T-cell (primary cell): ENCODE results near the gene UNC80. TPM values are rescaled to one million over a fixed set of nuclear protein-coding genes. Genes with fewer than 3 reads are reported as not detected.

Experiments
- ATAC-seq, 4 experiments: fragments of 200-7000 bp in 3 of 4; fragments of 150-1000 bp in 1 of 4; cut with Tn5 transposase; replicated peaks in 1 of 4; 1 replicate in 3 of 4; 2 replicates in 1 of 4; pipeline ENCODE4 v1.10.0; 2021; ENCODE audit warnings: moderate library complexity in 3 of 4, mild to moderate bottlenecking in 2 of 4, moderate number of reproducible peaks in 1 of 4
- CTCF ChIA-PET, 2 donors: fragments of 300-600 bp; sonication (Branson Sonifier 250); formaldehyde crosslinking; loops; one replicate each; lab custom pipeline; 2022; ENCODE audit warnings: antibody characterized with exemption in 2 of 2; lab: Charles Lee
- POLR2A ChIA-PET, 2 donors: fragments of 300-600 bp; sonication (Branson Sonifier 250); formaldehyde crosslinking; loops; one replicate each; lab custom pipeline; 2022; ENCODE audit warnings: antibody characterized with exemption in 2 of 2; lab: Charles Lee
- DNase-seq, 35 experiments: peaks; one replicate each; pipeline versions ENCODE4 v3.0.0 to v3.0.0-alpha.2; 2013 to 2023
- H3K27ac ChIP-seq: one replicate; pipeline ENCODE4 v1.5.1; 2013; ENCODE audit warnings: low read length
- H3K27me3 ChIP-seq, 2 experiments: replicated peaks in 1 of 2; 1 replicate in 1 of 2; 2 replicates in 1 of 2; pipeline versions ENCODE4 v1.6.1 to v1.7.0; 2013; ENCODE audit warnings: low read length in 1 of 2, mixed read lengths in 1 of 2; ENCODE audit not compliant: control insufficient read depth in 2 of 2, insufficient read depth in 2 of 2; ENCODE audit errors: extremely low read depth in 1 of 2
- H3K36me3 ChIP-seq, 2 donors: 1 replicate in 1 of 2; 2 replicates in 1 of 2; pipeline versions ENCODE4 v1.6.1 to v1.7.0; 2013; ENCODE audit warnings: low read length in 1 of 2; ENCODE audit not compliant: control insufficient read depth in 2 of 2, insufficient read depth in 1 of 2; ENCODE audit errors: extremely low read depth in 1 of 2
- H3K4me1 ChIP-seq, 2 experiments: 1 replicate in 1 of 2; 2 replicates in 1 of 2; pipeline versions ENCODE4 v1.6.1 to v1.7.0; 2013; ENCODE audit warnings: low read length in 2 of 2, mixed read lengths in 1 of 2; ENCODE audit not compliant: insufficient read depth in 2 of 2, control insufficient read depth in 1 of 2; ENCODE audit errors: extremely low read depth in 1 of 2
- H3K4me3 ChIP-seq, 2 donors: 1 replicate in 1 of 2; 2 replicates in 1 of 2; pipeline versions ENCODE4 v1.5.1 to v1.7.0; 2013; ENCODE audit warnings: mild to moderate bottlenecking in 2 of 2, low read length in 1 of 2, moderate library complexity in 1 of 2; ENCODE audit not compliant: control insufficient read depth in 1 of 2; ENCODE audit errors: extremely low read depth in 1 of 2
- H3K9me3 ChIP-seq: 2 replicates; pipeline ENCODE4 v1.7.0; 2013
- H3K27ac Mint-ChIP-seq, 2 donors: one replicate each; pipeline ENCODE4 v1.8.0; 2020 to 2021; ENCODE audit warnings: mild to moderate bottlenecking in 2 of 2, mixed read lengths in 2 of 2
- H3K27me3 Mint-ChIP-seq, 2 donors: one replicate each; pipeline ENCODE4 v1.8.0; 2021 to 2022; ENCODE audit warnings: mixed read lengths in 2 of 2
- H3K36me3 Mint-ChIP-seq: one replicate; pipeline ENCODE4 v1.8.0; 2021; ENCODE audit warnings: mixed read lengths
- H3K4me1 Mint-ChIP-seq, 3 donors: one replicate each; pipeline ENCODE4 v1.8.0; 2020 to 2022; ENCODE audit warnings: mixed read lengths in 3 of 3, mild to moderate bottlenecking in 1 of 3
- H3K4me3 Mint-ChIP-seq, 3 donors: one replicate each; pipeline ENCODE4 v1.8.0; 2020 to 2022; ENCODE audit warnings: mild to moderate bottlenecking in 3 of 3, mixed read lengths in 3 of 3, moderate library complexity in 3 of 3
- H3K9me3 Mint-ChIP-seq, 3 donors: one replicate each; pipeline ENCODE4 v1.8.0; 2020 to 2022; ENCODE audit warnings: mixed read lengths in 3 of 3
- whole genome bisulfite sequencing: methylation state at CpG from one replicate; pipeline ENCODE4 v1.1.5; 2013; ENCODE audit warnings: missing lambda C conversion rate; ENCODE audit not compliant: insufficient coverage; 5-methylcytosine and 5-hydroxymethylcytosine counted together
- total RNA-seq, 35 experiments: library from RNA in 6 of 35; stranded (reverse) in 6 of 35; fragments of 120-200 nt in 1 of 35; gene quantifications; one replicate each; pipeline versions ENCODE4 v1.2.1 to v1.2.4 and lab custom pipeline; 2013 to 2026

The UNC80 gene
- total RNA-seq, 5 donors from 2014 or later (not counting 1 experiment from before 2014, with no cell fraction given) = 0.09 TPM; not detected in 4

- H3K4me3 ChIP-seq = no peak overlapping the region
- ATAC-seq (peak in 3 of 4 experiments; percentile 47 to 61 (median 50)), DNase-seq (peak in 22 of 35 experiments; percentile 1 to 50 (median 10))
- Mint-ChIP-seq H3K9me3 (no peaks in the 10 kb centered on the region), H3K36me3 (no peaks in the 10 kb centered on the region), H3K4me3 (no peak overlapping the region), H3K4me1 (no peaks in the 10 kb centered on the region), H3K27me3 (peaks cover 2 to 3% of the 10 kb centered on the region in 2 donors), H3K27ac (no peak overlapping the region)
- CTCF ChIA-PET = interaction anchor here (0.5 to 1.3 kb wide), 10 partner anchors 8 to 626 kb away, joined by 3 to 6 read pairs (median 3); partner anchors contain the start of gene KANSL1L (in 1 of the 2)
- H3K9me3 ChIP-seq = no peaks in the 10 kb centered on the region
- no peaks in the 10 kb centered on the region for H3K4me1 ChIP-seq
- peaks cover 0 to 2% of the 10 kb centered on the region in 2 experiments for H3K27me3 ChIP-seq
- WGBS = no CpG with 5 or more reads among the region's 4 CpGs
- no peak overlapping the region for H3K27ac ChIP-seq
- POLR2A ChIA-PET = no interaction called here
- H3K36me3 ChIP-seq = no peaks in the 10 kb centered on the region
Measured at GRCh38 chr2:209960676-209961630, 189.3 kb downstream of the UNC80 start.

- no peak overlapping the region for H3K4me3 ChIP-seq
- Mint-ChIP-seq H3K4me1 (no peaks in the 10 kb centered on the region), H3K27ac (no peak overlapping the region), H3K27me3 (peaks cover 3 to 9% of the 10 kb centered on the region in 2 donors), H3K9me3 (no peaks in the 10 kb centered on the region), H3K36me3 (no peaks in the 10 kb centered on the region), H3K4me3 (no peak overlapping the region)
- H3K9me3 ChIP-seq = no peaks in the 10 kb centered on the region
- ChIA-PET POLR2A (interaction anchor here in 1 of 2 donors (0.7 kb wide), 1 partner anchor 163 kb away, joined by 4 read pairs; no protein-coding TSS in a partner anchor), CTCF (interaction anchor here in 1 of 2 donors (1.3 kb wide), 1 partner anchor 233 kb away, joined by 3 read pairs; no protein-coding TSS in a partner anchor)
- H3K27me3 ChIP-seq = no peaks in the 10 kb centered on the region
- 80% methylated on average over 1 of the region's 2 CpGs for whole genome bisulfite sequencing
- no peaks in the 10 kb centered on the region for H3K4me1 ChIP-seq
- no peak for ATAC-seq
- no peaks in the 10 kb centered on the region for H3K36me3 ChIP-seq
- H3K27ac ChIP-seq = no peak overlapping the region
- no peak for DNase-seq
Measured at GRCh38 chr2:209965723-209966122, 194.1 kb downstream of the UNC80 start.

- POLR2A ChIA-PET = no interaction called here
- WGBS = no CpG with 5 or more reads among the region's 4 CpGs
- no peak overlapping the region for H3K27ac Mint-ChIP-seq
- no peak overlapping the region for H3K4me3 ChIP-seq
- H3K36me3 Mint-ChIP-seq = no peaks in the 10 kb centered on the region
- DNase-seq (no peak), ATAC-seq (no peak)
- no peak overlapping the region for H3K27ac ChIP-seq
- H3K4me1 Mint-ChIP-seq = no peaks in the 10 kb centered on the region
- H3K4me1 ChIP-seq = no peaks in the 10 kb centered on the region
- no peaks in the 10 kb centered on the region for H3K9me3 Mint-ChIP-seq
- H3K4me3 Mint-ChIP-seq = no peak overlapping the region
- peaks cover 18 to 19% of the 10 kb centered on the region in 2 donors for H3K27me3 Mint-ChIP-seq
- no peaks in the 10 kb centered on the region for H3K36me3 ChIP-seq
- no peaks in the 10 kb centered on the region for H3K9me3 ChIP-seq
- no peaks in the 10 kb centered on the region for H3K27me3 ChIP-seq
- CTCF ChIA-PET = interaction anchor here (0.6 to 1.2 kb wide), 4 partner anchors 9 to 229 kb away, joined by 3 to 4 read pairs (median 3); no protein-coding TSS in a partner anchor
Measured at GRCh38 chr2:209969692-209970091, 198.1 kb downstream of the UNC80 start.

GRCh38 chr2:209970271-209970670 is 198.6 kb downstream of the UNC80 start:
- H3K4me3 ChIP-seq = no peak overlapping the region
- ATAC-seq (no peak), DNase-seq (no peak)
- no peak overlapping the region for H3K27ac Mint-ChIP-seq
- ChIA-PET CTCF (interaction anchor here in 1 of 2 donors (0.7 kb wide), 1 partner anchor 10 kb away, joined by 3 read pairs; no protein-coding TSS in a partner anchor), POLR2A (no interaction called here)
- no peaks in the 10 kb centered on the region for H3K36me3 ChIP-seq
- H3K4me1 ChIP-seq = no peaks in the 10 kb centered on the region
- no peaks in the 10 kb centered on the region for H3K27me3 ChIP-seq
- H3K27ac ChIP-seq = no peak overlapping the region
- H3K36me3 Mint-ChIP-seq = no peaks in the 10 kb centered on the region
- peaks cover 18 to 19% of the 10 kb centered on the region in 2 donors for H3K27me3 Mint-ChIP-seq
- no peaks in the 10 kb centered on the region for H3K4me1 Mint-ChIP-seq
- no CpG with 5 or more reads among the region's 2 CpGs for WGBS
- H3K9me3 Mint-ChIP-seq = no peaks in the 10 kb centered on the region
- no peak overlapping the region for H3K4me3 Mint-ChIP-seq
- H3K9me3 ChIP-seq = no peaks in the 10 kb centered on the region

GRCh38 chr2:209970711-209971110 is 199.1 kb downstream of the UNC80 start:
- no peaks in the 10 kb centered on the region for H3K27me3 ChIP-seq
- Mint-ChIP-seq H3K4me3 (no peak overlapping the region), H3K27me3 (peaks cover 18 to 19% of the 10 kb centered on the region in 2 donors), H3K36me3 (no peaks in the 10 kb centered on the region), H3K27ac (no peak overlapping the region), H3K4me1 (no peaks in the 10 kb centered on the region), H3K9me3 (no peaks in the 10 kb centered on the region)
- no peaks in the 10 kb centered on the region for H3K9me3 ChIP-seq
- no peak overlapping the region for H3K4me3 ChIP-seq
- DNase-seq = no peak
- CTCF ChIA-PET = interaction anchor here in 1 of 2 donors (0.7 to 1.3 kb wide), 3 partner anchors 9 to 14 kb away, joined by 3 read pairs; no protein-coding TSS in a partner anchor
- H3K27ac ChIP-seq = no peak overlapping the region
- 59% methylated on average over 3 of the region's 4 CpGs for WGBS
- POLR2A ChIA-PET = interaction anchor here in 1 of 2 donors (0.5 kb wide), 1 partner anchor 99 kb away, joined by 5 read pairs; no protein-coding TSS in a partner anchor
- no peaks in the 10 kb centered on the region for H3K4me1 ChIP-seq
- no peak for ATAC-seq
- no peaks in the 10 kb centered on the region for H3K36me3 ChIP-seq

GRCh38 chr2:209973328-209973727 is 201.7 kb downstream of the UNC80 start:
- Histone ChIP-seq H3K4me1 (no peaks in the 10 kb centered on the region), H3K27me3 (peaks cover 0 to under 1% of the 10 kb centered on the region in 2 experiments), H3K36me3 (no peaks in the 10 kb centered on the region), H3K9me3 (no peaks in the 10 kb centered on the region), H3K27ac (no peak overlapping the region), H3K4me3 (no peak overlapping the region)
- WGBS = no CpG with 5 or more reads among the region's 1 CpG
- ATAC-seq (no peak), DNase-seq (no peak)
- Mint-ChIP-seq H3K27me3 (peaks cover 16 to 19% of the 10 kb centered on the region in 2 donors), H3K4me1 (no peaks in the 10 kb centered on the region), H3K36me3 (no peaks in the 10 kb centered on the region), H3K4me3 (no peak overlapping the region), H3K9me3 (no peaks in the 10 kb centered on the region), H3K27ac (no peak overlapping the region)
- POLR2A ChIA-PET = no interaction called here
- CTCF ChIA-PET = interaction anchor here (1.2 to 1.9 kb wide), 2 partner anchors 15 to 226 kb away, joined by 3 to 8 read pairs; no protein-coding TSS in a partner anchor
